Putamen (tissue), 1 donor: Measurements from ENCODE around the gene ZG16B.

Experiments
- DNase-seq: peaks from one replicate; pipeline ENCODE4 v3.0.0-alpha.2; 2016; ENCODE audit warnings: low spot score

ZG16B gene

GRCh38 chr16:2845116-2845515, 15.0 kb downstream of the ZG16B start:
- no peak for DNase-seq

DNA sequence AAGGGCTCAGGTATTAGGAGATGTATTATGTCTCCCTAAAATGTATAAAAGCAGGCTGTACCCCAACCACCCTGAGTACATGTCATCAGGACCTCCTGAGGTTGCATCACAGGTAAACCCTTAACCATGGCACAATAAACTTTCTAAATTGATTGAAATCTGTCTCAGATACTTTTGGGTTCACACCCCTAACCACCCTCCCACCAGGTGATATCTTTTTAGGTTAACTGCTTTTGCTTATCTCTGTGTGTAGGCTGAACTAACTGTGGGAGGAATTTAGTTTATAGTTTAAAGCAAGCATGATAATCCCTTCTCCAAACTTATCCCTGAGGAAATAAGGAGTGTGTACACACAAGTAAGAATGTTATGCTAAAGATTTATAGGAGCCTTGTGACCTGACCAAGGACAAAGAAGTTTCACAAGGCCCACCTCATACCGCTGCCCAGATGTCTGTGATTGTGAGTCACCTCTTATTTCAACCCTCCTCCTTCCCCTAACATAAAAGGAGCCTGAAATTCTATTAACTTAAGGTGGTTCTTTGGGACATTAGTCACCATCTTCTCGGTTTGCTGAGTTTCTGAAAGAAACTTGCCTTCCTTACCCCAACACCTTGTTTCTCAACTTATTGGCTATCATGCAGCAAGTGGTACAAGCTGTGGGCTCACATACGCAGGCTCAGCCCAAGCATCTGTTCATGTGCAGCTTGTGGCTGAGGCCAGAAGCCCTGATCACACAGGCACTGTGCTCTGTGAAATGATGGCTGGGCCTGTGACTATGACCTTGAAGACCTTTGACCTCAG, 16.6 kb downstream of the ZG16B start:
- DNase-seq = no peak

DNA sequence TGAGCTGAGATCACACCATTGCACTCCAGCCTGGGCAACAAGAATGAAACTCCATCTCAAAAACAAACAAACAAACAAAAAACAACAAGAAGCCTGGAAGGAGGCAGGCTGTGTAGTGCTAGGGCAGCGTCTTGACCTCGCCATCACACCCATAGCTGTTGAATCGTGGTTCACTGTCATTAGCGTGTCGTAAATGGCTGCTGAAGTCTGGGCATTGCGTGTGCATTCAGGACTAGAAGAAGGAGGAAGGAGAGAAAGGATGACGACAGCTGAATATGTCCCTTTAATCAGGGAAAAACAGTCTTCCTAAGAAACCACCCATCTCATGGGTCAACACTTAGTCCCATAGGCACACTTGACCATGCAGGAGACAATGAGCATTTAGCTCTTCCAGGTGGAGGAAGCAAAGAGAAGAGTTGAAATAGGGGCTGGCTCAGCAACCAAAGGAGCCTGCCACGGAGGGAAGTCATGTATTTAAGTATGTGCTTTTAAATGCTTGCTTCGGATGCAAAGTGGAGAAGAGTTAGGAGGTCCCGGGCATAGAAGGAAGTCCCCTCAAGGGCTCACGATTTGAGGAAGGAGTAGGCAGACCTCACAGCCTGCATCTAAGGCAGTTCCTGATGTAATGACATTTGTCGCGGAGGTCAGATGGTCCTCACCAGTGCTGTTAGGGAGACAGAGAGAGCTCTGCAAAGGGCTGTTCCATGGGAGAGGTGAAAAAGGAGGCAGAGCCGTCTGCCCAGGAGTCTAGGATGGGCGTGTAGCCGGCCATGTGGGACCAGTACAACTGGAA, 19.0 kb downstream of the ZG16B start:
- DNase-seq = no peak

GRCh38 chr16:2852003-2852730, 22.1 kb downstream of the ZG16B start:
- DNase-seq = no peak

GRCh38 chr16:2852731-2853507, 22.8 kb downstream of the ZG16B start:
- DNase-seq = no peak

- DNase-seq = no peak
Measured at GRCh38 chr16:2853531-2854073, 23.5 kb downstream of the ZG16B start.

DNA sequence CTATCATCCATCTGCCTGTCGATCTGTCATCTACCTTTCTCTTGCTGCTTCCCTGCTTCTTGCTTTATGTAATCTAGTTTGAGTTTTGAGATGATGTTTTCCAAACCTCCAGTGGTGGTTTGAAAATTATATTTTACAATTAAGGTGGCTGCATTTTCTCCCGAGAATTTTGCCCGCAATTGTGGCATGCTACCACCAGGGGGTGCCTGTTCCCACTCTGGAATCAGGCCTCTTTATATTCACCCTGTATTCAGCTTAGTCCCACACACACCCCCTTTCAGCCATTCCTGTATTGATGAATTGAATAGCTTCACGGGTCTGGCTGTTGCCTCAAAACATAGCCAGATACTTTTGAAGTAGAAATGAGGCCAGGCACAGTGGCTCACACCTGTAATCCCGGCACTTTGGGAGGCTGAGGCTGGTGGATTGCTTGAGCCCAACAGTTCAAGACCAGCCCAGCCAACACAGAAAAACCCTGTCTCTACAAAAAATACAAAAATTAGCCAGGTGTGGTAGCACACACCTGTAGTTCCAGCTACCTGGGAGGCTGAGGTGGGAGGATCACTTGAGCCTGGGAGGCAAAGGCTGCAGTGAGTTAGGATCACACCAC, 24.7 kb downstream of the ZG16B start:
- no peak for DNase-seq

- no peak for DNase-seq
Measured at GRCh38 chr16:2855536-2855935, 25.4 kb downstream of the ZG16B start.

DNA sequence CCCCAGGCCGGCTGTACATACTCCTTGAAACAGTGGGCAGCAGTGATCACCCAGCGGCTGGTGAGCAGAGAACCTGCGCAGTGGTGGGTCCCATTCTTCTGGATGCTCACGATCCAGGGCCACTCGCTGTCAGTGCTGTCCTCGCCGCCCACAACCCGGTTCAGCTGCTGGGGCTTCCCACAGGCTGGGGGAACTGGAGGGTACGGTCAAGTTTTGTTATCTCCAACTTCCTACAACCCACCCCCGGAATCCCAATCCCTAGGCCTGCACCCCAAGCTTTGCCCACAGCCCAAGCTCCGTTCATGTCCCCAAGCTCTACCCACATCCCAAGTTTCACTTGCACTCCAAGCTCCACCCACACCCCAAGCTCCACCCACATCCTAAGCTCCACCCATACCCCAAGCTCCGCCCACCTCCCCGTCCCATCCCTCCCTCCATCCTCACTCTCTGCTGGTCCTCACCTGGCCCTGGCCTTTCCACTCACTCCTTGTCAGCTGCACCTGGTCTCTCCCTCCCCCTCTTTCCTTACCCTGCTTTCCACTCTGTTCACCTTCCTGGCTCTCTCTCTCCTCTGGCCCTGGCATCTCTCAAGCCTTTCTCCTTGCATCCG, 26.1 kb downstream of the ZG16B start:
- DNase-seq = no peak

- no peak for DNase-seq
Measured at GRCh38 chr16:2856686-2857450, 26.8 kb downstream of the ZG16B start.

DNA sequence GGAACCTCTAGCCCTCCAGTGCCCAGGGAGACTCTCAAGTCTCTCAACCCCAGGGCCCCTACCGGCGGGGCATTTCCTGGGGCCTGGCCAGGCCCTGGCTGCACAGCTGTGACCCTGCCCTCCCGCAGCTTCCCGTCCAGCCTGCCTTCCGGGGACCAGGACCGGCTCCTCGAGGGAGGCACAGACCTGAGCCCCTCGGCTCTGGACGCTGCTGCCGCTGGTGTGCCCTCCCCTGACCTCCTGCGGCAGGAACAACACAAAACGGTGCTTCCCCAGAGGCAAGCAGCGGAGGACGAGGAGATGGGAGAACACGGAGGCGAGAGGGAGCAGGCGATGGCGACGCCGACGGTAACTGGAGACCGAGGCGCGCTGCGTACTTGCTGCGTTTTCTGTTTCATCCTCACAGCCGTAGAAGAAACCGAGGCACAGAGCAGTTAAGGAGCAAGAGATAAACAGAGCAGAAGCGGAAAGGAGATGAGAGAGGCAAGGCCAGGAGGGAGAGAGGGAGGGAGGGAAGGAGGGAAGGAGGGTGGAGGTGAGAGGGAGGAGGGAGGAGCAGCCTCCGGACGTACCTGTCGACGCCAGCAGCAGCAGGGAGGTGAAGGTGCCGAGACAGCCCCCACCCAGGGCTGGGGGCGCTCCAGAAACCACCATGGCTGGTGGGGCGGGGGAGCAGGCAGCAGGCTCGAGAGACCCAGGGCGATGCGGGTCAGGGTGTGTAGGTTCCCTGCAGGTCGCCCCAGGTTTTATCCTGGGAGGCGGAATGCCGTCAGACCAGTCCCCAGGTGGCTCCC, 27.5 kb downstream of the ZG16B start, which contains the start of gene PRSS22:
TSS of gene PRSS22 (minus strand) at position 720 of the 794 bp plus-strand sequence. CDS start at position 654, 66 bp downstream.
- DNase-seq = no peak

DNA sequence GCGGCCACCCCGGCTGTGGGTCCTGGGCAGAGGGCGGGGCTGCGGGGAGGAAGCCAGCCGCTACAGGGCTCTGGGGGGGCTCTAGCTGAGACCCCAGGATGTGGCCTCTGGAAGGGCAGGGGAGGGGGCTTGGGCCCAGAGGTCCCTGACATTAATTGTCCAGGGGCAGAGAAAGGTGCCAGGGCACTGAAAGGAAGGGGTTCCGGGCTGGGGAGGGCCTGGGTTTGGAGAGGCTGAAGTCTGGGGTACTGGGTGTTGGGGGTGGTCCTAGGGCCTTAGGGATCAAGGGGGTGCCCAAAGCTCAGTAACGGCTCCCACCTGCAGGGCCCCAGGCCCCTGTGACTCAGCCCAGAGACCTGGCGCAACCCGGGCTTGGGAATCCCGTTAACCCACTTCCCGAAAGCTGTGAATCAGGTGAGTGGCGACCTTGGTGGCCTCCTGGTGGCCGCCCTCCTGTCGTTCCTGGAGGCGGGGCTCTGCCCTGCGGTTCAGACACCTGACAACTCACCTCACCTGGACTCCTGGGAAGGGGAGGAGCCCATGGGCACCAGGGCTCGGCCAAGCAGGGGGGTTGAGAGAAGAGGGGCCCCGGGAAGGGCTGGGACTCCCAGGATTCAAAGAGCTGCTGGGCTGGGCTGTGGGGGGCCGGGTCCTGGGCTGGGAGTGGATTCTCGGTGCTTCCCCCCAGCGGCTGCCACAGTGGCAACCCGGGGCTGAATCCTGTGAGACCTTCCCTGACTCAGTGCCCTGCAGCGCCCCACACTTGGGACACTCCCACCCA, 28.3 kb downstream of the ZG16B start:
- DNase-seq = no peak

DNA sequence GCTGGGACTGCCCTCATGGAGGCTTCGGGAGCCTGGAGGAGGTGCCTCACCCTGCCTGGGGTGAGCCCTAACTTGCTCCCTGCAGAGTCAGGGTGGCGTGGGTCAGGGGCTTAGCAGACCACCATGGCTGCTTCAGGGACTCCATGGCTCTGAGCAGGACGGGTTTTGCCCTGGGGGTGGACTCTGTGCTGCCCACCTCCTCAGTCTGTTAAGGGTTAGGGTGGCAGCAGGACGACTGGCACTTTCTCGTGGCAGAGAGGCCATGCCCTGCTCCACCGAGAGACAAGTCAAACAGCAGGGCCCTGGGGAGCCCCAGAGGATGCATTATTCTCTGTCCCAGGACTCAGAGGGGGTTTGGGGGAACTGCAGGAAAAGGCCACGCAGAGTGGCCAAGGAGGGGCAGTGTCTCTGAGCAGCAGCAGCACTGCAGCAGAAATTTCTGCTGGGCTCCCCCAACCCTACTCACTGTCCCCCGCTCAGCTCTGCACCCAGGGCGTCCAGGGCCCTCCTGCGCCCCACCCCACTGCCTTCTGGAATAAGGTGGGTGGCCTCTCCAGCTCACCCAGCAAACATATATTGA, 29.7 kb downstream of the ZG16B start:
- DNase-seq = no peak

DNA sequence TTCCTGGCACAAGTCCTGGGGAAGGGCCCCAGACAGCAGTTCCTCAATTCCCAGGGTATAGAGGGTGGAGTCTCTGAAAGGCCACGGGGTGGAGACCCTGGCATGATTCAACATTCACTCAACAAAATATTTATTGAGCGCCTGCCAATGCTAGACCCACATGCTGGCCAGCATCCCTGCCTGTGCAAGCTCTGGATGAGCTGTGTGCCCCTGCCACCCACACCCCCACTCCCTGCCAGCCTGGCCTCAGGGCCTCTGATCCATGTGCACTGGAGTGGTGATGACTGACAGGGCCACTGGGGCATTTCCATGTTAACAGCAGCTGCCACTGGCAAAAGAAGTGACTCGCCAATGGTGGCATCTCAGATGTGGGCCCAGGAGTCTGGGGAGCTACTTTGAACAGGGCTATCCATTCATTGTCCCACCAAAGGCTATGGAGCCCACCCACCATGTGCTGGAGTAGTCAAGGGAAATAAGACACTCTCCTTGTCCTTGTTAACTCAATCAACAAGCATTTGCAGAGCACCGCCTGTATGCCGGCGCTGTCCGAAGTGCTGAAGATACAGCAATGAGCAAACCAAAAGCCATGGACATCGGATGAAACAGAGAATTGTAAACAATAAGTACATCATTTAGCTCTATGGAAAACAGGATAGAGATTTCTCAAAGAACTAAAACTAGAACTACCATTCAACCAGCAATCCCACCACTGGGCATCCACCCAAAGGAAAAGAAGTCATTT, 30.9 kb downstream of the ZG16B start:
- no peak for DNase-seq

DNA sequence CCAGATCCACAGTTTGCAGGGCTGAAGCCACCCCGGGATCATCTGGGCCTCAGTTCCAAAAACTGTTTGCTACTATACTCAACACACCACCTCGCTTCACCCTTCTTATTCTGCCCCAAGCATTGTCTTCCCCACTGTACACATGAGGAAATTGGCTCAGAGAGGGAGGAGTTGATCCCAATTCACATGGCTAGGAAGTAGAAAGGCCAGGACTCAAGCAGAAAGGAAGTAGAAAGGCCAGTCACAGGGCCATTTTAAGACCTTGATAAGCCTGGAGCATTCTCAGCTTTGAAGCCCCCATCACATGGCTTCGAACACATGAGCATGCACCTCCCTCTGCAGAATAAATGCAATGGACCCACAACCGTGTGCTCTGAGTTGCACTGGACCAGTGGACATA, 35.5 kb downstream of the ZG16B start:
- DNase-seq = no peak

- DNase-seq = no peak
Measured at GRCh38 chr16:2866431-2866830, 36.3 kb downstream of the ZG16B start.

- DNase-seq = no peak
Measured at GRCh38 chr16:2867661-2867986, 37.5 kb downstream of the ZG16B start.
